Right hindlimb (tissue), 1 donor: ENCODE measurements around the gene BRSK1.

Experiments used
- DNase-seq: peaks from one replicate; pipeline ENCODE4 v3.0.0-alpha.2; 2018

The BRSK1 gene

GRCh38 chr19:55275851-55276719 lies 7.7 kb upstream of the BRSK1 start:
- DNase-seq, result no peak

DNA sequence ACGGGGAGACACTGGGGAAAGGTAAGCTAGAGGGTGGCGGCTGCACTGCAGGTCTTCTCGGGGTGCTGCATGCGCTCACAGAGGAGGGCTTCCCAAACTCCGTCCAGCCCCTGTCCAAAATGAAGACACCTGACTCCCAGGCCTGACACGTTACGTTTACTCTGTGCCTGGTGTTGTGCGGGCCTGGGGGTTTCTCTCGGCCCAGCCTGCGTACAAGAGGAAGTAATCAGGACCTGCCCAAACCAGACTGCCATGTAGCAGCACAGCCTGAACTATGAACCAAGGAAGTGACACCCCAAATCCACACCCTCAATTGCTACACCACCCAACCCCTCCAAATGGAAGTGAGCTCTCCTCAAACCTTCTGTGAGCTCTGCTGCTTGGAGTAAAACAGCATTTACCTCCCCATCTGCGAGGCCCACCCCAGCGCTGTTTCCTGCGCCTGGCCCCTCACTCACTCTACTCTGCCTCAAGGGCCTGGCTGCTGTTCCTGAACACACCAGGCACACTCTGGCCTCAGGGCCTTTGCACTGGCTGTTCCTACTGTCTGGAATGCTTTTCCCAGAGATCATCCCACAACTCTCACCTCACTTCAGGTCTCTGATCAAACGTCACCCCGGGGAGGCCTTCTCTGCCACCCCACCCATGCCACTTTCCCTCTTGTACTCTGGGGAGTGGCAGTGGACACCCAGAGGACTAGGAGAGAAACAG lies 6.9 kb upstream of the BRSK1 start:
- no peak for DNase-seq

DNA sequence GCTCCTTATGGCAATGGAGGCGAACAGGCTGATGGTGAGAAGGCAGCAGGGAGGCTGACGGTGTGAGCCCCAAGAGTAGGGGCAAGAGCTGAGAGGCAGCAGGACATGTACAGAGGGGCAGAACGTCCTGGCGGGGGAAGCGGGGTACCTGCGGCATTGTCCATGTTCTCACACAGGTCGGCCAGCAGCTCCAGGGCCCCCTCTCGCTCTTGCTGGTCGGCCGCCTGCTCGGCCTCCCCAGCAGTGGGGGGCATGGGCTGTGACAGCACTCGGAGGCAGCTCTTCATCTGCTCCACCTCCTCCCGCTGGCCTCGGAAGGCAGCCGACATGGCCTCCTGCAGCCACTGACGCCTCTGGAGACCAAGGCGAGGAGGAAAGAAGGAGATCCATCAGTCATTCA lies 6.3 kb upstream of the BRSK1 start:
- no peak for DNase-seq

- DNase-seq, result no peak
Observed at GRCh38 chr19:55278391-55279135, 5.2 kb upstream of the BRSK1 start.

DNA sequence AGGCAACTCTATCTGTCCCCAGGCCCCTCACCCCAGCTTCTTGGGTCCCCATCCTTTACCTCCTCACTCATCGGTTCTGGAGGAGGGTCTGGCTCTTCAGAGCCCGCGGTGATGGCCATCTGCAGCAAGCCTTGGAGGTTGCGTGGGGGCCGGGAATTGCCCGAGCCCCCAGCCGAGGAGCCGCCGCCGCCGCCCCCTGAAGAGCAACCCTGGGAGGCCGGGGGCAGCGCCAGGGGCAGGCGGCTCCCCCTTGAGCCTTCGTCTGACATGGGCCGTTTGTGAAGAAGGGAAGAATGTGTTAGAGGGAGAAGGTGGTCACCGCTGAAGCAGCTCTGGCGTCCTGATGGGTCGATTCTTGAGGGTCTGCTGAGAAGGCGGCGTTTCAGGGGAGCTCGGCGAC lies 4.5 kb upstream of the BRSK1 start:
- no peak for DNase-seq

- DNase-seq, result peak; percentile 95
Observed at GRCh38 chr19:55279770-55280643, 3.8 kb upstream of the BRSK1 start, which contains the start of gene HSPBP1. Gene HSPBP1, minus strand, starts transcription at chr19:55280110. Its CDS starts 502 bp downstream, at chr19:55279608.

DNA sequence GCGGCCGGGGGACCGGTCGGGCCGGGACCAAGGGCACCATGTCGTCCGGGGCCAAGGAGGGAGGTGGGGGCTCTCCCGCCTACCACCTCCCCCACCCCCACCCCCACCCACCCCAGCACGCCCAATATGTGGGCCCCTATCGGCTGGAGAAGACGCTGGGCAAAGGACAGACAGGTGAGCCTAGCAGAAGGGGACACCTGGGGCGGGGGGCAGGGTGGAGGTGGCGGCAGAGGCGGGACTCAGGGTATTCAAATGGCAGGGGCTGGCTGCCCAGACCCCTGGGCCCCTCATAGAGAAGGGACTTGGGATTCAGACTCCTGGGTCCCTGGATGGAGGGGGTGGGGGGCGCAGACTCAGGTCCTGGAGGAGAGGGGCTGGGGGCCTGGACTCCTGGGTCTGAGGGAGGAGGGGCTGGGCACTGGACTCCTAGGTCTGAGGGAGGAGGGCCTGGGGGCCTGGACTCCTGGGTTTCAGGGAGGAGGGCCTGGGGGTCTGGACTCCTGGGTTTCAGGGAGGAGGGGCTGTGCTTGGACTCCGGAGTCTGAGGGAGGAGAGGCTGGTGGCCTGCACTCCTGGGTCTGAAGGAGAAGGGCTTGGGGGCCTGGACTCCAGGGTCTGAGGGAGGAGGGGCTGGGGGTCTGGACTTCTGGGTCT lies 735 bp downstream of the BRSK1 start:
- DNase-seq, result no peak

DNA sequence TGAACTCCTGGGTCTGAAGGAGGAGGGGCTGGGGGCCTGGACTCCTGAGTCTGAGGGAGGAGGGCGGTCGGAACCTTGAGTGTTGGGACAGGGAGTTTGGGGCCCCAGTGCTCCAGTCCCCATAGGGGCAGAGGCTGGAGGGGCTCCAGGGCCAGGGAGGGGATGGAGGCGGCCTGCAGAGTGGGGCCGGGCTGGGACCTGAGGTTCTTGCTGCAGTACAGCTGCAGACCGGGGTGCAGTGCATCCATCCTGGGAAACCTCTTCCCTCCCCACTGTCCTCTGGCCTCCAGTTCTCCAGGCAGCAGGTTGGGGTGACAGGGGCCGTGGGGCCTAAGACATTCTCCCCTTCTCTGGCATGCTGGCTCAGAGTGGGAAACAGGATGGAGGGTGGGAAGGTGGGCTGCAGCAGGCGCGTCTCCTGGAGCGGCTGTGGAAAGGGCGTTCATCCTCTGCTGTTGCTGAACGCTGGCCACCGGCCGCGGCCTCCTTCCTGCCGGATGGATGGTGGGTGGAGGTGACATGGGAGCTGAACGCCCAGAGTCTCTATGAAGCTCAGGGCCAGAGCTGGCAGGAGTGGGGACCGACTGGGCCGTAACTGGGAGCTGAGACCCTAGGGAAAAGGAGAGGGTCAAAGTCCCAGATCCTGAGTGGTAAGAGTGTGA lies 1.6 kb downstream of the BRSK1 start:
- no peak for DNase-seq

- no peak for DNase-seq
Observed at GRCh38 chr19:55287361-55288079, 3.7 kb downstream of the BRSK1 start.

GRCh38 chr19:55289117-55289796 lies 5.5 kb downstream of the BRSK1 start:
- DNase-seq, result no peak

DNA sequence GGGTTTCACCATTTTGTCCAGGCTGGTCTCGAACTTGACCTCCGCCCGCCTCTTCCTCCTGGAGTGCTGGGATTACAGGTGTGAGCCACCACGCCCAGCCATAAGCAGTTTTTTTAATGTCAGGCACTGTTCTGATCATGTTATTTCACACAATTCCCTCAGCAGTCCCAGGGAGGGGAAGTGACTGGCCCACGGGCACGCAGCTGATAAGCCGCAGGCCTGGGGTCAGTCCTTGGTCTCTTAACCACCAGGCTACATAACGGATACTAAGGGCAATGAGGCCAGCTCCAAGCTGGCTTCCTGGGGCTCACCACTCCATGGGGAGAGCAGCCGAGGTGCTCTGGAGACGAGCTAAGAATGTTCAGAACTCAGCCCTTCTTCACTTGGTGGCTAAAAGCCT lies 13.5 kb downstream of the BRSK1 start:
- no peak for DNase-seq

DNA sequence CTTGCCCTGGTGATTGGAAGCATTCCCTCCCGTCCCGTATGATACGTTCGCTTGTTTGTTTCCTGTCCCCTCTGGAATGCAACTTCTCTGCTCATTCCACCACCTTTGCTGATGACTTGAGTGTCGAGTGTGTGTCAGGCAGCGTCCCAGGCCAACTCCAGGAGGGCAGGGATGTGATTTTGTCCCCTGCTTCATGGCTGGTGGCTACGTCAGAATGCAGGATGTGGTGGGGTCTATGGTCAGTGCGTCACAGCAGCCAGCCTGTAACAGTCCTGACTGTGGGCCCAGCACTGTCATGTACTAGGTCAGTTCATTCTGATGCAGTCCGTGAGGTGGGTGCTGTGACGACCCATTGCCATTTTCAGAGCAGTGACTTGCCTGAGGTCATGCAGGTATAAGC lies 16.2 kb downstream of the BRSK1 start:
- DNase-seq, result peak; percentile 12

DNA sequence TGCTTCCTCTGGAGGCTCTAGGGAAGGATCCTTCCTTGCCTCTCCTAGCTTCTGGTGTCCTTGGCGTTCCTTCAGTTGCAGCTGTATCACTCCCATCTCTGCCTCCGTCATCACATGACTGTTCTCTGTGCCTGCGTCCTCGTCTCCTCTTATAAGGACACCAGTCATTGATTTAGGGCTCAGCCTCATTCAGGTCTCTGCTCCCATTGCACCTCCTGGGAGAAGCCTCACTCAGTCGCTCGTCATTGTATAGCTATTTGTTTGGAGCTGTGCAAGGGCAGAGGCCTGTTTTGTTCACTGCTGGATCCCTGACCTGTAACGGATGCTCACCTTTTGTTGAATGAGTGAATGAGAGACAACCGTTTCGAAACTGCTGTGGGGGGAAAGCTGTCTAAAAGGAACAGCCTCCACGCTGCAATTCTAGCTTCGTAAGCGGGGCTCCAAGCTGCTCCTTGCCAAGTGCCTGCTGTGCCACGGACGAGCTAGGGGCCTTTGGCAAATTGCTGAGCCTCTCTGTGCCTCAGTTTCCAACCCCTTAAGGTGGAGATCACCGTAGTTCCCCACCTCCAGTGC lies 17.2 kb downstream of the BRSK1 start:
- peak; percentile 11 for DNase-seq

DNA sequence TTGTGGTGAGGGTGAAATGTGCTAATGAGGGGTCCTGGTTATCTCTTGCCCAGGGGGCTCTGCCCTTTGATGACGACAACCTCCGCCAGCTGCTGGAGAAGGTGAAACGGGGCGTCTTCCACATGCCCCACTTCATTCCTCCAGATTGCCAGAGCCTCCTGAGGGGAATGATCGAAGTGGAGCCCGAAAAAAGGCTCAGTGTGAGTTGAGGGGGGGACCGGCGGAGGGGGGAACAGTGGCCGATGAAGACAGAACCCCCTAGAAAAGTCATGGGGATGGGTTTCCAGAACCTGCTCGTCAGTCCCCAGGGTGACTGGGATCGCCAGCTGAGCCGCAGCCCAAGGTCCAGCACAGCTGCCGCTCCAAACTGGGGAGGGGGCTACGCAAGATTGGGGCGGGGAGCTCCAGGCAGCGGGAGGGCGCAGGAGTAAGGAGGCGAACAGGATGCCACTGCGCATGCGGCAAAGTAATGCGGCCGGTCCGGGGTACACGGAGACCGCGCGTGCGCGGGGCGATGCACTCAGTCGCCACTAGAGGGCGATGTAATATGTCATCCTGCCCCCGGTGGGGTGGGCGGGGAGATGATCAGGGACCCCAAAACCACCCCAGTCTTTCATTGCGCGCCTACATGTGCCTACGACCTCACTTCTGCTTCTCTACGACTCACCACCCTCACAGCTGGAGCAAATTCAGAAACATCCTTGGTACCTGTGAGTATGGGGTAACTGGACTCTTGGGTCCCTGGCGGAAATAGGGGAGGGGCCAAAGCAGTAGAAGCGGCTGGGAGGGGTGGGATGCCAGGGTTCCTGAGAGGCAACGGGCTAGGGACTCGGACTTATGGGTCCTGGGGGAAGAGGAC lies 17.9 kb downstream of the BRSK1 start:
- peak; percentile 93 for DNase-seq

GRCh38 chr19:55302318-55302703 lies 18.5 kb downstream of the BRSK1 start:
- no peak for DNase-seq

DNA sequence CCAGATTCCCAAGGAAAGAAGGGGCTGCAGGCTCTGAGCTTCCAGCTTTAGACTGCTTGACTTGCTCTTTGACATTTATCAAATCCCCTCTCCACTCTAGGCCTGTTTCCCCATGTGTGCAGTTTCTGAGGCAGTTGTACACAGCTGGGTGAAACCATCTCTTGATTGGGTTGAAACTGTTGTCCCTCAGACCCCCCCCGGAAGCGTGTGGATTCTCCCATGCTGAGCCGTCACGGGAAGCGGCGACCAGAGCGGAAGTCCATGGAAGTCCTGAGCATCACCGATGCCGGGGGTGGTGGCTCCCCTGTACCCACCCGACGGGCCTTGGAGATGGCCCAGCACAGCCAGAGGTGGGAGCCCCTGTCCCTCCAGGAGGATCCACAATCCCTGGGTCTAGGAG lies 19.7 kb downstream of the BRSK1 start:
- DNase-seq, result peak; percentile 9

- peak; percentile 42 for DNase-seq
Observed at GRCh38 chr19:55304279-55304978, 20.6 kb downstream of the BRSK1 start.

DNA sequence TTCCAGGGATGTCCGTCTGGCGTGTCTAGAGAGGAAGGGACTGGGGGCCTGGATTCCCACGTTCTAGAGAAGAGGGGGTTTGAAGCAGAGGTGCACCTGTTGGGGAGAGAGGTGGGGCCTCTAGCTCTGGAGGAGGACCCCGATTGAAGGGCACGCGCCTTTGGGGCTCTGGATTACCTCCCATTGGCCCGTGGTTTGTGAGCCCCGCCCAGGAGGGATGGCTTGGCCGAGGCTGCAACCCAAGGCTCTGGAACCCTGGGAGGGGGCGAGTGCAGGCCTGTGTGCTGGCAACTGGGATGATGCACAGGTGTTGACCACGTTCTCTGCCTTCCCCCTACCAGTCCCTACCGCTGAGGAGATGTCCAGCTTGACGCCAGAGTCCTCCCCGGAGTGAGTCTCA lies 21.2 kb downstream of the BRSK1 start:
- DNase-seq, result peak; percentile 10
